HepG2 (cell line): ENCODE results near the gene ITGB2. TPM values are rescaled to one million over a fixed set of nuclear protein-coding genes. Genes with fewer than 3 reads are reported as not detected.

ENCODE experiments used
- ATAC-seq: fragments of 200-7000 bp; cut with Tn5 transposase; 3 replicates; pipeline ENCODE4 v1.9.1; 2020; ENCODE audit warnings: mild to moderate bottlenecking, moderate library complexity
- BruUV-seq: library from RNA; stranded (reverse); fragments of 400-500 nt; replicated peaks from 2 replicates; lab custom pipeline; 2021; lab: Mats Ljungman, UMichigan
- CTCF ChIA-PET: fragments of 300-600 bp; formaldehyde crosslinking; extraction: SDS; loops from one replicate; lab custom pipeline; 2021; ENCODE audit warnings: low total read pairs, inconsistent platforms, low intra/inter-chr PET ratio; lab: Yijun Ruan, JAX
- POLR2A ChIA-PET: fragments of 350-600 bp; sonication (Branson Sonifier 250); formaldehyde crosslinking; loops from one replicate; lab custom pipeline; 2020; ENCODE audit warnings: antibody characterized with exemption, inconsistent platforms; lab: Yijun Ruan, JAX
- DNase-seq: peaks from one replicate; pipeline ENCODE4 v3.0.0-alpha.2; 2015; ENCODE audit warnings: low spot score
- FAIRE-seq: peaks from 3 replicates; lab custom pipeline; 2011; peaks lifted over from hg19 to GRCh38; lab: Jason Lieb, UNC
- H2AFZ ChIP-seq: one replicate; pipeline ENCODE4 v1.6.1; 2011; ENCODE audit warnings: low read length, inconsistent platforms
- H3K27ac ChIP-seq: fragments of 300-600 bp; 3 replicates; pipeline ENCODE4 v1.8.0; 2011; ENCODE audit warnings: mixed run types, mild to moderate bottlenecking, mixed read lengths, low read length, inconsistent platforms; ENCODE audit not compliant: insufficient read depth; ENCODE audit errors: extremely low read length
- H3K27me3 ChIP-seq, 2 experiments: fragments of 200-600 bp in 1 of 2; 2 replicates in 1 of 2; 3 replicates in 1 of 2; pipeline versions ENCODE4 v1.6.0 to v1.8.0; 2011; ENCODE audit warnings: low read length in 2 of 2, mild to moderate bottlenecking in 2 of 2, moderate library complexity in 2 of 2, inconsistent platforms in 1 of 2; ENCODE audit not compliant: insufficient read depth in 2 of 2, control insufficient read depth in 1 of 2
- H3K36me3 ChIP-seq, 2 experiments: fragments of 200-600 bp in 1 of 2; replicated peaks in 1 of 2; 2 replicates in 1 of 2; 3 replicates in 1 of 2; pipeline versions ENCODE4 v1.5.1 to v1.8.0; 2011; ENCODE audit warnings: low read length in 2 of 2, inconsistent platforms in 1 of 2; ENCODE audit not compliant: insufficient read depth in 2 of 2, control insufficient read depth in 1 of 2
- H3K4me1 ChIP-seq: 2 replicates; pipeline ENCODE4 v1.5.1; 2012; ENCODE audit warnings: low read length, inconsistent platforms; ENCODE audit not compliant: insufficient read depth
- H3K4me2 ChIP-seq: 2 replicates; pipeline ENCODE4 v1.6.0; 2011; ENCODE audit warnings: low read depth, low read length, inconsistent platforms
- H3K4me3 ChIP-seq, 3 experiments: fragments of 200-600 bp in 1 of 3; sonication (generic), shearing (Covaris generic) in 1 of 3; replicated peaks in 1 of 3; 2 replicates each; pipeline ENCODE4 v1.5.1; 2011 to 2016; ENCODE audit warnings: low read length in 3 of 3, inconsistent platforms in 2 of 3, low read depth in 2 of 3, mild to moderate bottlenecking in 2 of 3, control low read depth in 1 of 3, mixed read lengths in 1 of 3; ENCODE audit not compliant: insufficient read depth in 1 of 3
- H3K79me2 ChIP-seq: one replicate; pipeline ENCODE4 v1.6.1; 2011; ENCODE audit warnings: low read length, inconsistent platforms; ENCODE audit not compliant: insufficient read depth
- H3K9ac ChIP-seq: 2 replicates; pipeline ENCODE4 v1.6.0; 2011; ENCODE audit warnings: mild to moderate bottlenecking, low read depth, low read length, inconsistent platforms; ENCODE audit not compliant: insufficient read depth
- H3K9me3 ChIP-seq: 2 replicates; pipeline ENCODE4 v1.5.1; 2012; ENCODE audit warnings: mild to moderate bottlenecking, low read length
- H4K20me1 ChIP-seq: 2 replicates; pipeline ENCODE4 v1.6.0; 2011; ENCODE audit warnings: inconsistent platforms, mild to moderate bottlenecking, low read length, moderate library complexity; ENCODE audit not compliant: insufficient read depth
- NR2F6 ChIP-seq, 2 experiments: IDR thresholded peaks; 2 replicates each; pipeline ENCODE4 v1.6.1; 2016; ENCODE audit warnings: antibody characterized with exemption in 1 of 2, mild to moderate bottlenecking in 1 of 2
- ZNF333 ChIP-seq: sonication (generic); formaldehyde crosslinking; IDR thresholded peaks from 2 replicates; pipeline ENCODE4 v1.4.0; 2020; ENCODE audit warnings: mild to moderate bottlenecking, missing genetic modification reagents, borderline replicate concordance
- ZNF512B ChIP-seq: sonication (generic); formaldehyde crosslinking; IDR thresholded peaks from 2 replicates; pipeline ENCODE4 v1.5.1; 2020; ENCODE audit warnings: missing genetic modification reagents, mild to moderate bottlenecking, borderline replicate concordance
- ZNF550 ChIP-seq: sonication (generic); formaldehyde crosslinking; IDR thresholded peaks from 2 replicates; pipeline ENCODE4 v1.4.0; 2020; ENCODE audit warnings: mild to moderate bottlenecking, missing genetic modification reagents, borderline replicate concordance
- ZNF777 ChIP-seq: sonication (generic); formaldehyde crosslinking; IDR thresholded peaks from 2 replicates; pipeline ENCODE4 v1.4.0; 2020; ENCODE audit warnings: missing genetic modification reagents
- WGBS: methylation state at CpG from one replicate; pipeline ENCODE4 v1.1.6; 2017; ENCODE audit warnings: low lambda C conversion rate; 5-methylcytosine and 5-hydroxymethylcytosine counted together
- in situ Hi-C: cut with HindIII; loops from 2 replicates; pipeline ENCODE4 v1.10.0; 2017; ENCODE audit warnings: low pct_unique_long_range_greater_than_20kb; ENCODE audit not compliant: extremely low pct_ligation_motif_present
- intact Hi-C: fragments of 100-400 bp; cut with micrococcal nuclease; formaldehyde crosslinking; loops from one replicate; pipeline ENCODE4 v1.10.0; 2022; ENCODE audit not compliant: unreplicated experiment
- polyA plus RNA-seq, 8 experiments: library from polyadenylated mRNA; depleted of rRNA in 3 of 8; stranded (reverse) in 7 of 8; unstranded in 1 of 8; fragments of >200 nt; fragmentation: Illumina TruSeq in 4 of 8; extraction: Trizol in 4 of 8; gene quantifications; 2 replicates each; pipeline versions ENCODE4 v1.2.1 to v1.2.3, GENCODE V29; 2011 to 2016; ENCODE audit warnings: low read depth in 4 of 8, missing spikeins in 1 of 8, mixed read lengths in 1 of 8; ENCODE audit not compliant: insufficient read depth in 1 of 8
- total RNA-seq, 5 experiments: library from RNA; depleted of rRNA; stranded (reverse); fragments of >200 nt; fragmentation: Illumina TruSeq; extraction: Trizol; gene quantifications; 2 replicates each; pipeline ENCODE4 v1.2.3, GENCODE V29; 2016; ENCODE audit warnings: low read depth in 1 of 5

ITGB2 gene
- total and polyA plus RNA-seq, 2 of the 13 experiments (the other 11 are each of a cell fraction or from before 2014, with no cell fraction given), result 4.2 to 18.0 TPM

- Histone ChIP-seq H3K27ac (no peak overlapping the region), H2AFZ (no peak overlapping the region), H3K79me2 (no peaks in the 10 kb centered on the region), H3K9ac (no peak overlapping the region), H3K9me3 (no peaks in the 10 kb centered on the region), H3K4me1 (peaks cover 79% of the 10 kb centered on the region), H3K4me3 (no peak overlapping the region), H3K27me3 (peaks cover 1 to 4% of the 10 kb centered on the region in 2 experiments; a peak in 2 of 5 replicates), H4K20me1 (no peaks in the 10 kb centered on the region), H3K36me3 (no peaks in the 10 kb centered on the region), H3K4me2 (no peak overlapping the region)
- no peak for ATAC-seq
- intact Hi-C loops (no loop called here), in situ Hi-C loops (no loop called here)
- DNase-seq, result no peak
- BruUV-seq, result no TSS peak
- no peak for FAIRE-seq
- ChIA-PET CTCF (interaction anchor here (2.3 kb wide), 1 partner anchor 41 kb away, joined by 6 read pairs; no protein-coding TSS in a partner anchor), POLR2A (no interaction called here)
- TF ChIP-seq NR2F6 (IDR thresholded peaks at IDR 0.05), result peak; percentile 4; the same call in 1 of the 2 replicates
- TF ChIP-seq NR2F6 (CRISPR knock-in tag; IDR thresholded peaks at IDR 0.05), result no peak
- no peak for TF ChIP-seq ZNF777 (CRISPR knock-in tag)
- TF ChIP-seq ZNF550, result no peak
- TF ChIP-seq ZNF333 (CRISPR knock-in tag), result no peak
- no peak for TF ChIP-seq ZNF512B
- WGBS, result 78% methylated on average over 24 of the region's 25 CpGs
These were observed 12.7 kb upstream of the ITGB2 start for GRCh38 chr21:44933199-44933917.
